A549 (cell line): ENCODE measurements around the gene LARP4.

Source experiments
- BHLHE40 ChIP-seq: IDR thresholded peaks from 2 replicates; pipeline ENCODE4 v1.6.1; 2012; ENCODE audit warnings: low read depth, low read length, inconsistent platforms
- EP300 ChIP-seq, 2 experiments: fragments of >200 bp; sonication (Bioruptor Twin); formaldehyde crosslinking; IDR thresholded peaks; 2 replicates in 1 of 2; 3 replicates in 1 of 2; pipeline ENCODE4 v1.6.1; 2016 to 2017
- FOSB ChIP-seq: fragments of 250-450 bp; sonication (Bioruptor Pico); IDR thresholded peaks from 2 replicates; pipeline ENCODE4 v1.5.0; 2020; ENCODE audit warnings: mild to moderate bottlenecking, moderate library complexity
- HOXB5 ChIP-seq: fragments of 250-450 bp; sonication (Bioruptor Pico); IDR thresholded peaks from 2 replicates; pipeline ENCODE4 v1.5.0; 2020; ENCODE audit warnings: mild to moderate bottlenecking, moderate library complexity
- JUN ChIP-seq, 2 experiments: fragments of >200 bp; sonication (Bioruptor Twin); formaldehyde crosslinking; IDR thresholded peaks; 2 replicates in 1 of 2; 3 replicates in 1 of 2; pipeline ENCODE4 v1.6.1; 2016 to 2017
- KDM1A ChIP-seq: fragments of 200-600 bp; sonication (generic); IDR thresholded peaks from 2 replicates; pipeline ENCODE4 v1.6.1; 2016; ENCODE audit warnings: low read depth, mild to moderate bottlenecking
- MYC ChIP-seq: IDR thresholded peaks from 2 replicates; pipeline ENCODE4 v1.6.1; 2012; ENCODE audit warnings: mild to moderate bottlenecking, inconsistent platforms, low read length, improper control_type of control experiment, borderline replicate concordance
- RAD21 ChIP-seq, 2 experiments: fragments of >200 bp in 1 of 2; sonication (Bioruptor Twin) in 1 of 2; formaldehyde crosslinking in 1 of 2; IDR thresholded peaks in 1 of 2; conservative IDR thresholded peaks in 1 of 2; 2 replicates in 1 of 2; 3 replicates in 1 of 2; pipeline ENCODE4 v1.6.1; 2012 to 2018; ENCODE audit warnings: inconsistent platforms in 1 of 2
- REST ChIP-seq: fragments of 200-600 bp; sonication (generic); IDR thresholded peaks from 2 replicates; pipeline ENCODE4 v1.6.1; 2016; ENCODE audit warnings: antibody characterized with exemption, mild to moderate bottlenecking, moderate library complexity
- RFX5 ChIP-seq: fragments of 450-650 bp; IDR thresholded peaks from 2 replicates; pipeline ENCODE4 v1.7.1; 2014; ENCODE audit warnings: antibody characterized with exemption, mild to moderate bottlenecking, moderate library complexity
- RNF2 ChIP-seq: fragments of 200-600 bp; sonication (generic); IDR thresholded peaks from 2 replicates; pipeline ENCODE4 v1.6.1; 2016; ENCODE audit warnings: low read depth, mild to moderate bottlenecking, antibody characterized with exemption, moderate library complexity, borderline replicate concordance
- TF ChIP-seq, protein P1 (sequence below): fragments of >200 bp; sonication (Bioruptor Twin); formaldehyde crosslinking; IDR thresholded peaks from 3 replicates; pipeline ENCODE4 v1.5.1; 2016
- TF ChIP-seq, protein P2 (sequence below): fragments of 450-650 bp; IDR thresholded peaks from 2 replicates; pipeline ENCODE4 v1.6.1; 2014; ENCODE audit warnings: antibody characterized with exemption

DNA sequence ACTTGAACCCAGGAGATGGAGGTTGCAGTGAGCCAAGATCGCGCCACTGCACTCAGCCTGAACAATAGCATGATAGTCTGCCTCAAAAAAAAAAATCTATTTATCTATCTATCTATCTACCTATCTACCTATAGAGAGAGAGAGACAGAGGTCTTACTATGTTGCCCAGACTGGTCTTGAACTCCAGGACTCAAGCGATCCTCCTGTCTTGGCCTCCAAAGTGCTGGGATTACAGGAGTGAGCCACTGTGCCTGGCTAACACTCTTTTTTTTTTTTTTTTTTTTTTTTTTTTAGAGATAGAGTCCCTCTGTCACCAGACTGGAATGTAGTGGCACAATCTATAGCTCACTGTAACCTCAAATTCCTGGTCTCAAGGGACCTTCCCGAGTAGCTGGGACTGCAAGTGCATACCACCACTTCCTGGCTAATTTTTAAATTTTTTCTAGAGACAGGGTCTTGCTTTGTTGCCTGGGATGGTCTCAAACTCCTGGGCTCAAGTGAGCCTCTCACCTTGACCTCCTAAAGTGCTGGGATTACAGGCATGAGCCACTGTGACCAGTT, 6.1 kb upstream of the LARP4 start:
- TF ChIP-seq, protein P1, sequence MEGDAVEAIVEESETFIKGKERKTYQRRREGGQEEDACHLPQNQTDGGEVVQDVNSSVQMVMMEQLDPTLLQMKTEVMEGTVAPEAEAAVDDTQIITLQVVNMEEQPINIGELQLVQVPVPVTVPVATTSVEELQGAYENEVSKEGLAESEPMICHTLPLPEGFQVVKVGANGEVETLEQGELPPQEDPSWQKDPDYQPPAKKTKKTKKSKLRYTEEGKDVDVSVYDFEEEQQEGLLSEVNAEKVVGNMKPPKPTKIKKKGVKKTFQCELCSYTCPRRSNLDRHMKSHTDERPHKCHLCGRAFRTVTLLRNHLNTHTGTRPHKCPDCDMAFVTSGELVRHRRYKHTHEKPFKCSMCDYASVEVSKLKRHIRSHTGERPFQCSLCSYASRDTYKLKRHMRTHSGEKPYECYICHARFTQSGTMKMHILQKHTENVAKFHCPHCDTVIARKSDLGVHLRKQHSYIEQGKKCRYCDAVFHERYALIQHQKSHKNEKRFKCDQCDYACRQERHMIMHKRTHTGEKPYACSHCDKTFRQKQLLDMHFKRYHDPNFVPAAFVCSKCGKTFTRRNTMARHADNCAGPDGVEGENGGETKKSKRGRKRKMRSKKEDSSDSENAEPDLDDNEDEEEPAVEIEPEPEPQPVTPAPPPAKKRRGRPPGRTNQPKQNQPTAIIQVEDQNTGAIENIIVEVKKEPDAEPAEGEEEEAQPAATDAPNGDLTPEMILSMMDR = no peak
- no peak for TF ChIP-seq RAD21 (conservative IDR thresholded peaks at IDR 0.05 in 1 of 2, IDR thresholded peaks at IDR 0.05 in 1 of 2)
- TF ChIP-seq, protein P2, sequence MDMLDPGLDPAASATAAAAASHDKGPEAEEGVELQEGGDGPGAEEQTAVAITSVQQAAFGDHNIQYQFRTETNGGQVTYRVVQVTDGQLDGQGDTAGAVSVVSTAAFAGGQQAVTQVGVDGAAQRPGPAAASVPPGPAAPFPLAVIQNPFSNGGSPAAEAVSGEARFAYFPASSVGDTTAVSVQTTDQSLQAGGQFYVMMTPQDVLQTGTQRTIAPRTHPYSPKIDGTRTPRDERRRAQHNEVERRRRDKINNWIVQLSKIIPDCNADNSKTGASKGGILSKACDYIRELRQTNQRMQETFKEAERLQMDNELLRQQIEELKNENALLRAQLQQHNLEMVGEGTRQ = no peak
- no peak for TF ChIP-seq KDM1A
- TF ChIP-seq FOSB = no peak
- TF ChIP-seq MYC = no peak
- no peak for TF ChIP-seq RNF2
- no peak for TF ChIP-seq REST
- TF ChIP-seq JUN (IDR thresholded peaks at IDR 0.05) = no peak
- TF ChIP-seq BHLHE40 = no peak
- TF ChIP-seq EP300 (IDR thresholded peaks at IDR 0.05) = no peak
- no peak for TF ChIP-seq HOXB5
- TF ChIP-seq RFX5 = no peak
